Keratinocyte (primary cell): ENCODE results near the gene PDE1C. TPM values are rescaled to one million over a fixed set of nuclear protein-coding genes. Genes with fewer than 3 reads are reported as not detected.

Experiments
- DNase-seq: peaks from one replicate; pipeline ENCODE4 v3.0.0-alpha.2; 2011; ENCODE audit warnings: low read depth, missing footprints, low spot score
- FAIRE-seq: peaks from 2 replicates; lab custom pipeline; 2011; peaks lifted over from hg19 to GRCh38; lab: Jason Lieb, UNC
- H2AFZ ChIP-seq: 2 replicates; pipeline ENCODE4 v1.6.0; 2012; ENCODE audit warnings: low read length, control low read depth, inconsistent platforms; ENCODE audit not compliant: control insufficient read depth
- H3K27ac ChIP-seq: 2 replicates; pipeline ENCODE4 v1.5.1; 2011; ENCODE audit warnings: low read length; ENCODE audit not compliant: control insufficient read depth, insufficient read depth
- H3K27me3 ChIP-seq: 3 replicates; pipeline ENCODE4 v1.6.0; 2011; ENCODE audit warnings: low read length; ENCODE audit not compliant: control insufficient read depth, insufficient read depth; ENCODE audit errors: extremely low read depth
- H3K36me3 ChIP-seq, 2 experiments: 2 replicates in 1 of 2; 3 replicates in 1 of 2; pipeline ENCODE4 v1.5.1; 2011; ENCODE audit warnings: low read length in 2 of 2, mild to moderate bottlenecking in 1 of 2; ENCODE audit not compliant: control insufficient read depth in 2 of 2, insufficient read depth in 2 of 2; ENCODE audit errors: extremely low read depth in 1 of 2
- H3K4me1 ChIP-seq: 3 replicates; pipeline ENCODE4 v1.5.1; 2011; ENCODE audit warnings: low read length; ENCODE audit not compliant: control insufficient read depth, insufficient read depth; ENCODE audit errors: extremely low read depth
- H3K4me2 ChIP-seq: 3 replicates; pipeline ENCODE4 v1.6.0; 2011; ENCODE audit warnings: low read depth, low read length; ENCODE audit not compliant: control insufficient read depth, insufficient read depth; ENCODE audit errors: extremely low read depth
- H3K4me3 ChIP-seq, 3 experiments: fragments of 200-600 bp in 1 of 3; sonication (generic) in 1 of 3; 2 replicates in 2 of 3; 3 replicates in 1 of 3; pipeline ENCODE4 v1.5.1; 2011 to 2016; ENCODE audit warnings: low read length in 3 of 3, mild to moderate bottlenecking in 3 of 3, control low read depth in 2 of 3, inconsistent platforms in 1 of 3, low read depth in 1 of 3, mixed read lengths in 1 of 3, mixed run types in 1 of 3, moderate library complexity in 1 of 3; ENCODE audit not compliant: control insufficient read depth in 2 of 3, insufficient read depth in 2 of 3; ENCODE audit errors: extremely low read depth in 1 of 3
- H3K79me2 ChIP-seq: 2 replicates; pipeline ENCODE4 v1.6.0; 2012; ENCODE audit warnings: low read length; ENCODE audit not compliant: control insufficient read depth, insufficient read depth
- H3K9ac ChIP-seq: 3 replicates; pipeline ENCODE4 v1.6.0; 2011; ENCODE audit warnings: low read length; ENCODE audit not compliant: control insufficient read depth, insufficient read depth; ENCODE audit errors: extremely low read depth
- H3K9me1 ChIP-seq: 3 replicates; pipeline ENCODE4 v1.6.0; 2011; ENCODE audit warnings: low read length; ENCODE audit not compliant: control insufficient read depth, insufficient read depth; ENCODE audit errors: extremely low read depth
- H3K9me3 ChIP-seq: 2 replicates; pipeline ENCODE4 v1.5.1; 2012; ENCODE audit warnings: low read depth, low read length; ENCODE audit not compliant: control insufficient read depth
- H4K20me1 ChIP-seq: 3 replicates; pipeline ENCODE4 v1.6.0; 2011; ENCODE audit warnings: low read length; ENCODE audit not compliant: control insufficient read depth, insufficient read depth; ENCODE audit errors: extremely low read depth
- CTCF ChIP-seq, 3 experiments: IDR thresholded peaks in 1 of 3; conservative IDR thresholded peaks in 1 of 3; optimal IDR thresholded peaks in 1 of 3; 2 replicates in 2 of 3; 3 replicates in 1 of 3; pipeline versions ENCODE3 to v1.5.1; 2011; ENCODE audit warnings: low read length in 3 of 3, mild to moderate bottlenecking in 3 of 3, moderate library complexity in 2 of 3, control low read depth in 1 of 3, inconsistent platforms in 1 of 3; ENCODE audit not compliant: insufficient read depth in 2 of 3; ENCODE audit errors: extremely low read depth in 1 of 3
- EZH2 ChIP-seq: IDR thresholded peaks from one replicate; pipeline ENCODE4 v1.6.1; 2012; ENCODE audit warnings: inconsistent platforms, mild to moderate bottlenecking, low read length, moderate library complexity
- dilution Hi-C: fragments of 300-500 bp; cut with MboI; formaldehyde crosslinking; loops from one replicate; pipeline ENCODE4 v1.7.0; 2020; ENCODE audit warnings: low sequenced_read_pairs; ENCODE audit not compliant: extremely low pct_ligation_motif_present
- polyA plus RNA-seq, 5 experiments: library from polyadenylated mRNA; depleted of rRNA in 3 of 5; stranded (reverse) in 3 of 5; stranded (forward) in 1 of 5; unstranded in 1 of 5; fragments of >200 nt; gene quantifications; 1 replicate in 1 of 5; 2 replicates in 3 of 5; 3 replicates in 1 of 5; pipeline versions ENCODE4 v1.2.1 to v1.2.3, GENCODE V29; 2011 to 2012; ENCODE audit warnings: missing spikeins in 2 of 5, low read depth in 1 of 5, low replicate concordance in 1 of 5

Gene PDE1C
- polyA plus RNA-seq, 1 donor (not counting 4 experiments of a cell fraction or from before 2014, with no cell fraction given) = 2.5 TPM

GRCh38 chr7:31724696-31725095 lies 345.5 kb downstream of the PDE1C start:
- no peaks in the 10 kb centered on the region for H3K36me3 ChIP-seq
- H4K20me1 ChIP-seq = no peaks in the 10 kb centered on the region
- H3K27me3 ChIP-seq = no peaks in the 10 kb centered on the region
- peaks cover 10% of the 10 kb centered on the region for H3K4me1 ChIP-seq
- H3K79me2 ChIP-seq = no peaks in the 10 kb centered on the region
- no peak overlapping the region for H2AFZ ChIP-seq
- DNase-seq (no peak), FAIRE-seq (peak; percentile 73)
- TF ChIP-seq CTCF (optimal IDR thresholded peaks at IDR 0.05 in 1 of 3, IDR thresholded peaks at IDR 0.05 in 1 of 3, conservative IDR thresholded peaks at IDR 0.05 in 1 of 3; ENCODE audit: extremely low read depth in 1 of 3, insufficient read depth in 2 of 3, low read length in 3 of 3) (no peak), EZH2 (no peak)
- dilution Hi-C loops = no loop called here
- peak overlapping the region; percentile 10 for H3K4me2 ChIP-seq
- H3K9me3 ChIP-seq = no peaks in the 10 kb centered on the region
- H3K4me3 ChIP-seq = no peak overlapping the region
- no peak overlapping the region for H3K9ac ChIP-seq
- H3K9me1 ChIP-seq = no peaks in the 10 kb centered on the region
- no peak overlapping the region for H3K27ac ChIP-seq

GRCh38 chr7:31720366-31720765 lies 349.8 kb downstream of the PDE1C start:
- H3K27me3 ChIP-seq = no peaks in the 10 kb centered on the region
- H3K9ac ChIP-seq = no peak overlapping the region
- no peak for FAIRE-seq
- no peaks in the 10 kb centered on the region for H3K36me3 ChIP-seq
- no peak overlapping the region for H3K4me2 ChIP-seq
- H3K9me3 ChIP-seq = no peaks in the 10 kb centered on the region
- dilution Hi-C loops = no loop called here
- no peak overlapping the region for H3K4me3 ChIP-seq
- H3K79me2 ChIP-seq = no peaks in the 10 kb centered on the region
- no peak overlapping the region for H3K27ac ChIP-seq
- TF ChIP-seq EZH2 (no peak), CTCF (optimal IDR thresholded peaks at IDR 0.05 in 1 of 3, IDR thresholded peaks at IDR 0.05 in 1 of 3, conservative IDR thresholded peaks at IDR 0.05 in 1 of 3; ENCODE audit: extremely low read depth in 1 of 3, insufficient read depth in 2 of 3, low read length in 3 of 3) (no peak)
- DNase-seq = no peak
- H2AFZ ChIP-seq = no peak overlapping the region
- no peaks in the 10 kb centered on the region for H3K9me1 ChIP-seq
- H4K20me1 ChIP-seq = no peaks in the 10 kb centered on the region
- peaks cover 7% of the 10 kb centered on the region for H3K4me1 ChIP-seq
